Activated naive CD4-positive, alpha-beta T cell treated with anti-CD3 and anti-CD28 coated beads, Interleukin-2, amount 50 U/mL, for 16 hours (primary cell): ENCODE data around the gene BICC1.

Source experiments
- DNase-seq: peaks from one replicate; pipeline ENCODE4 v3.0.0-alpha.2; 2020

Gene BICC1

DNA sequence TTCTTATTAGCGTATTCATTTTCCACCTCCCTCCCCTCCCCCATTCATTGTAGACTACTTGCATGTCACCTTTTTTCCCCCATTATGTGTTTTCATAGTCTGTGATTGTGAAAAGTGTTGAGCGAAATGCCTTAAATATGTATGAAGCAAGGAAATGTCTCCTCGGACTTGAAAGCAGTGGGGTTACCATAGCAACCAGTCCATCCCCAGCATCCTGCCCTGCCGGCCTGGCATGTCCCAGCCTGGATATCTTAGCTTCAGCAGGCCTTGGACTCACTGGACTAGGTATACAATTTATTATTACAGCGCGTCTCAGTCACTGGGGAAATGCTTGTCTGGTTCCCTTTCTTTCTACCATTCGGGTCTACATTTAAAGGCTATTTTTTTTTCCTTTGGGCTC, 283.6 kb downstream of the BICC1 start:
- DNase-seq: no peak

DNA sequence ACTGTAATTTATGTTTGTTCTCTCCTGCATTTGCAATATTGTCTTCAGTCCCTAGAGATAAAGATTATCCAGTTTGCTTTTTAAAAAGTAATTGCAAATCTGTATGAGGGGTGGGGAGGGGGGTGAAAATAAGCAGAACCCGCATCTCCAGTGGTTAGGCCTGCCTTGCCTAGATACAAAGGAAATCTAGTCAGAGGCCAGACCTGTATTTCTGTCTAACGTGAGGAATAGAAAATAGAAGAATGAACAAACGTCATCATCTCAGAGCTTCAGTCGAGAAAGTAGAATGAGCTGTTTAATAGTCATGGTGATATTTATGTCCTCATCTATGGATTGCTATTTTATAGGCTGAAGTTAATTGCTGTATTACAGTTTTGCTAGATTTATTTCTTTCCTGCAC, 284.2 kb downstream of the BICC1 start:
- no peak for DNase-seq

GRCh38 chr10:58797356-58797755, 284.7 kb downstream of the BICC1 start:
- no peak for DNase-seq

- no peak for DNase-seq
Observed at GRCh38 chr10:58802047-58802446, 289.4 kb downstream of the BICC1 start.

DNA sequence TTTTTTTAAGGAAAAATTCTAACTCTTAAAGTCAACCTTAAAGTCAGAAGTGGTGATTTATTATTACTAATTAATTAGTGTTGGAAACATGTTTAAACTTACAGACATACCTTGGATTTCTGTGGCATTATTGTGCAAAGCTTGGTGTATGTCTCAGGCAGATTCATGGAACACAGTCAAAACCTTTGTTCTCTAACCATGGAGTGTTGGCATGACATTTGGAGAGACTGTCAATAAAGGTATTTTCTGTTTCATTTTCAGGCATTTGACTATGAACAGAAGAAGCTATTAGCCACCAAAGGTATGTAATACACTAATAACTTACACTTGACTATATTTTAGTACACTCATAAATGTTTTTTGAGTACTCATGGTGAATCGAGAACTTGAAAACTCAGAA, 293.7 kb downstream of the BICC1 start:
- DNase-seq: no peak

- no peak for DNase-seq
Observed at GRCh38 chr10:58806970-58807628, 294.4 kb downstream of the BICC1 start.

GRCh38 chr10:58807629-58808022, 295.0 kb downstream of the BICC1 start:
- no peak for DNase-seq

DNA sequence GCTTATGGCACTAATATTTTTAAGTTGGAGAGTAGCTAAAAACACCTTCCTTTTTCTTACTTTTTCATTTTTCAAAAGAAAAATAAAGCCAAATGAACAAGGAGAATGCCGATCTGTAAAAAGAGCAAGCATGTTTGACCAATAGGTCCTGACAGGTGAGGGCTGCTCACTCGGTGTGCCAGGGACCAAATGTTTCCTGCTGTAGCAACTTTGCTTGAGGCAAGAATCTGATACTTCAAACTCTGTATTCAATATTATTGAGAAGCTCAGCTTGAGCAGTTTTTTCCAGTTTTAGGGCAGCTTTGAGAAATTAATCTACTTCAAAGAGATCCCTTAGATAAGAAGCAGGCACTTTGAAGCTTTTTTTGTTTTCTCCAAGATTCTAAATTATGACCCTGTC, 298.1 kb downstream of the BICC1 start:
- DNase-seq: no peak

GRCh38 chr10:58813573-58813972, 300.9 kb downstream of the BICC1 start:
- no peak for DNase-seq

- DNase-seq: no peak
Observed at GRCh38 chr10:58817201-58817846, 304.7 kb downstream of the BICC1 start.

DNA sequence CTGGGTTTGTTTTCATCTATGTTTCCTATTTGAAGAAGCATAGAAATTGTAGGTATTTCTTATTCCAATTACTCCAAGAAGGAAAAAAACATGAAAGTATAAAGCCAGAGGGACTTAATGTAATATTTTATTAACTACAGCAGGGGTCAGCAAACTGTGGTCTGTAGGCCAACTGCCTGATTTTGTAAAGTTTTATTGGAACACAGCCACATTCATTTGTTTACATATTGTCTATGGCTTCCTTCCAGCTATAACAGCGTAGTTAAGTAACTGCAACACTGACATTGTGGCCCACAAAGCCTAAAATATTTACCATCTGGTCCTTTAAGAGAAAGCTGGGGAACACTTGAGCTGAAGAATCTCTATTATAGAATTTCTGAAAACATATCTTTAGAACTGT, 306.2 kb downstream of the BICC1 start:
- no peak for DNase-seq

DNA sequence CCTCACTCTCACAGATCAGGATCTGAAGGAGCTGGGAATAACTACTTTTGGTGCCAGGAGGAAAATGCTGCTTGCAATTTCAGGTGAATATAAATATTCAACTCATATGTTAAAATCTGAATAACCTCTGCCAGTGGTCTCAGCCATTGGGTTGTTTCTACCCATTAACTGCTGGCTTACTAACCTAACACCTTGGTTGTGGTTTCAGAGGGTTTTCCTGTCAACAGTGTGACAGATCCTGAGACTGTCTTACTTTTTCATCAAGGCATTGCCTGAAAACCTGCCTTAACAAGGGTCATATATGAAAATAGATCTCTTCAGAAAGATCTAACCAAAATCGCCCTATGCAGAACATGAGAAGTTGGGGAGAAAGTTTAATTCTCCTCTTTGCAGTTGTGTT, 307.7 kb downstream of the BICC1 start:
- DNase-seq: no peak

GRCh38 chr10:58820861-58821751, 308.4 kb downstream of the BICC1 start:
- no peak for DNase-seq

- no peak for DNase-seq
Observed at GRCh38 chr10:58821752-58822056, 309.0 kb downstream of the BICC1 start.

DNA sequence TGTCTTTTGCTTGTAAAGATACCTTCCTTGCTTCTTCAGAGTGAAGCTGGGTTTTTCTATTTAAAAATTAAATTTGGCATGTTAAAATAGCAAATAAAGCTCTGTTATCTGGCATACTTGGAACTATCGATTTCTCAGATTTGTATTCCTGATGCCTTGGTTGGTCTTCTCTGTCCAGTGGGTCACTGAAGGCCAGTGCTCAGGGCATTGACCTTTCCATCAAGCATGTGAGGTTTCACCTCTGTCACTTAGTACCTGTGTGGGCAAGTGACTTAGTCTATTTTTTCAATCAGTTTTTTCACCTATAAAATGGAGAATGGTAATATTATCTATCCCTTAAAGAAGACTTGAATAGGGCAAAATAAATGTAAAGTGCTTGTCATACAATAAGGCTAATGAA, 311.3 kb downstream of the BICC1 start:
- DNase-seq: no peak

- no peak for DNase-seq
Observed at GRCh38 chr10:58824396-58824795, 311.7 kb downstream of the BICC1 start.

DNA sequence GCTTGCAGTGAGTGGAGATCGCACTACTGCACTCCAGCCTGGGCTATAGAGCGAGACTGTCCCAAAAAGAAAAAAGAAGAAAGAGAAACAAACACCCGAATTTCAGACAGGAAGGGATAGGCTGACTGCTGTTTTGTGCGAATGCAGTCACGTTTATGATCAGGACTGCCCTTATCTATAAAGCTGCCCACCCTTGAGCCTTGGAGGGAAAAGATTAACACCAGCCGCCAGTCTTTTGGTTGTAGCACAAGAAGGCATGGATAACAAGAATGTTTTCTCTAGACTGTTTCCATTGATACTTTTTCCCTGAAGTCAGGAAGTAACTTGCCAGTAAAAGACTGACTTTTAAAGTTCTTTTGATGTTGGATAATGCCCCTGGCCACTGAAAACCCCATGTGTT, 314.0 kb downstream of the BICC1 start:
- DNase-seq: no peak

GRCh38 chr10:58827381-58827780, 314.7 kb downstream of the BICC1 start:
- no peak for DNase-seq

- DNase-seq: no peak
Observed at GRCh38 chr10:58829839-58830238, 317.2 kb downstream of the BICC1 start.

DNA sequence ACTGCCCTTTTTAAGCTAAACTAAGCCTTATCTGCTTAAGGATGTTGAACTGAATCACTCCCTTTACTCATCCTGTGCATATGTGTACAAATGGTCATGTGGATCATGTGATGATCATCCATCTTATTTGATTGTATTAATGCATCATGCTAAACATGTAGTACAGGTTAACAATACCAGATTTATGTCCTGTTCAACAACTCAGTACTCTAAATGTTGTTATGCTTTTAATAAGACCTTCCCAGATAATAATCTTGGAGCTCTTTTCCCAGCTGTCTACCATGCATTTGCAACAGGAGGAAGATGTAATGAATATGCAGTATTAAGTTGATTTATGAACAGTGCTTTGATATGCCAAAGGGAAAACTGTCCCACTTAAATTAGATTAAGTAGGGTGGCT, 318.0 kb downstream of the BICC1 start:
- DNase-seq: no peak

- no peak for DNase-seq
Observed at GRCh38 chr10:58833771-58834561, 321.3 kb downstream of the BICC1 start.

- no peak for DNase-seq
Observed at GRCh38 chr10:58836176-58836700, 323.6 kb downstream of the BICC1 start.

DNA sequence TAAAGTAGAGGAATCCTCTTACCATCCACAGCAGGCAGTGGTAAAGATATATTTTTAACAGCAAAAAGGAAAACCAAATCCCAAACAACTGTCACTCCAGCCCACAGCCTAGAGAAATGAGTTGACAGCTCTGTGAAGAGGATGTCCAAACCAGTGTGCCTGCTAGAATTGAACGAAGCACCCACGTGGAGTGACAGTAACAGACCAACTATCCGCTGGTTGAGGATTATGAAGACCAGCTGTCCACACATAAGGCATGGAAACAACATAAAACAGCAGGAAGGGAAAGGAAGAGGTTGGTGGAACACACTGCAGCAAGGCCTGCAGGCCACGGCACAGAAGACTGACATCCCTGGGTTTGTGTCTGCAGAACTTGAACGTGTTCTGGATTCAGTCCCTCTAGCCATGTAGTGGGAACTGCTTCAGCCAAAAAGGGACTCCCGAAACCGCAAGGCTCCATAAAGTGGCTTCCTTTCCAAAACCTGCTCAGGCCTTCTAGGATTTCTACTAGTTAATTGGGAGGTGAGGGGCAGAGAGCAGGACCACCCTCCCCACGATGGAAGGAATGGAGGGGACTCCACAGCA, 324.4 kb downstream of the BICC1 start:
- DNase-seq: no peak
